ENCODE results near the gene CPTP. TPM values are rescaled to one million over a fixed set of nuclear protein-coding genes. Genes with fewer than 3 reads are reported as not detected.

The CPTP gene
- total and polyA plus RNA-seq, 10 of the 15 experiments (the other 5 are each of a cell fraction or from before 2014, with no cell fraction given), result 0.06 to 24.3 (median 10.0) TPM

GRCh38 chr1:1349256-1350012, 24.8 kb downstream of the CPTP start, which contains the start of gene DVL1 (continued):
- TF ChIP-seq SREBF2 (IDR thresholded peaks at IDR 0.05; ENCODE audit: low read length) (no peak), ZNF622 (IDR thresholded peaks at IDR 0.05) (no peak), CBX3 (IDR thresholded peaks at IDR 0.05; ENCODE audit: borderline replicate concordance, low read depth) (no peak), SMAD1 (IDR thresholded peaks at IDR 0.05; ENCODE audit: low read depth, partially characterized antibody) (no peak), ASH2L (IDR thresholded peaks at IDR 0.05; ENCODE audit: borderline replicate concordance, low read depth) (no peak)

- Histone ChIP-seq H3K36me3 (ENCODE audit: control insufficient read depth in 2 of 2, insufficient read depth in 2 of 2, low read length in 1 of 2) (no peaks in the 10 kb centered on the region), H3K79me2 (ENCODE audit: control insufficient read depth, insufficient read depth, low read length) (peaks cover 2% of the 10 kb centered on the region), H3K27ac (ENCODE audit: control insufficient read depth, insufficient read depth) (no peak overlapping the region), H2AFZ (ENCODE audit: control insufficient read depth, low read depth, low read length) (no peak overlapping the region), H3K9ac (ENCODE audit: control insufficient read depth, insufficient read depth, low read length) (no peak overlapping the region), H4K20me1 (ENCODE audit: control insufficient read depth, insufficient read depth) (no peaks in the 10 kb centered on the region), H3K9me3 (replicated peaks; ENCODE audit: control insufficient read depth, insufficient read depth, low read length) (no peaks in the 10 kb centered on the region), H3K4me1 (ENCODE audit: control insufficient read depth, insufficient read depth, low read length) (peaks cover 6% of the 10 kb centered on the region; the same call in 1 of the 2 replicates), H3K4me2 (ENCODE audit: control insufficient read depth, insufficient read depth) (no peak overlapping the region), H3K4me3 (no peak overlapping the region), H3K27me3 (replicated peaks in 1 of 2; ENCODE audit: control insufficient read depth in 2 of 2, insufficient read depth in 2 of 2, low read length in 1 of 2) (peaks cover 0 to 3% of the 10 kb centered on the region in 2 experiments; a peak in 2 of 4 replicates)
- in situ Hi-C loops (cut with MboI), result no loop called here
- no TSS peak for BruUV-seq (replicated peaks)
- FAIRE-seq (no peak), ATAC-seq (no peak), DNase-seq (ENCODE audit: low read depth, low spot score) (no peak)
- ChIA-PET POLR2A (no interaction called here), RAD21 (ENCODE audit: unreplicated experiment) (no interaction called here), CTCF (interaction anchor here (1.8 kb wide), 1 partner anchor 20 kb away, joined by 10 read pairs; no protein-coding TSS in a partner anchor), SMC1A (ENCODE audit: uncharacterized antibody, unreplicated experiment) (no interaction called here)
- intact Hi-C loops (cut with micrococcal nuclease; ENCODE audit: unreplicated experiment), result no loop called here
- no peak for TF ChIP-seq BHLHE40 (IDR thresholded peaks at IDR 0.05; ENCODE audit: borderline replicate concordance in 1 of 2, low read depth in 2 of 2, low read length in 1 of 2)
- no peak for TF ChIP-seq NFIC (IDR thresholded peaks at IDR 0.05; ENCODE audit: low read depth, low read length)
- TF ChIP-seq SRF (IDR thresholded peaks at IDR 0.05; ENCODE audit: low read depth in 2 of 2, low read length in 2 of 2), result no peak
- no peak for TF ChIP-seq CEBPB (IDR thresholded peaks at IDR 0.05; ENCODE audit: borderline replicate concordance in 1 of 2, low read depth in 2 of 2, low read length in 2 of 2)
- 81% methylated on average over 29 of the region's 29 CpGs for WGBS (ENCODE audit: insufficient coverage, insufficient replicate concordance, low lambda C conversion rate, missing lambda C conversion rate)
Measured at GRCh38 chr1:1351511-1352427, 27.2 kb downstream of the CPTP start.

Data from GM12878 (cell line).